GM21619 (cell line): ENCODE results near the gene SSBP3.

Experiments used
- ATAC-seq: cut with Tn5 transposase; IDR thresholded peaks from one replicate; pipeline ENCODE4 v1.9.1; 2021; ENCODE audit not compliant: unreplicated experiment

Gene SSBP3

DNA sequence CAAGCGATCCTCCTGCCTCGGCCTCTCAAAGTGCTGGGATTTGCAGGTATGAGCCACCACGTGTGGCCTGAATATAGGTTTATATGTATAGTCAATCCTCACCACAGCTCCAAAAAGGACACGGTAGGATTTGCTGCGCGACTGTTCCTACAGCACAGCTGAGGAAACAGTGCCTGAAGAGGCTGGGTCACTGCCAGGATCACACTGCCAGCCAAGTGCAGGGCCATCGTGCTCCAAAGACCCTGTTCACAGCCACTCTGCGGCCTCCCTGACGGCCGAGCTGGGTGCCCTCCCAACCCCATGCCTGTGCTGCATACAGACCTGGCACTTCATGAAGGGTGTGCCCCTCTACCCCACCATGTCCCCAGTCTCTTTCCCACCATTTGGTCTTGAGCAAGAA is 134.9 kb downstream of the SSBP3 start:
- no peak for ATAC-seq

DNA sequence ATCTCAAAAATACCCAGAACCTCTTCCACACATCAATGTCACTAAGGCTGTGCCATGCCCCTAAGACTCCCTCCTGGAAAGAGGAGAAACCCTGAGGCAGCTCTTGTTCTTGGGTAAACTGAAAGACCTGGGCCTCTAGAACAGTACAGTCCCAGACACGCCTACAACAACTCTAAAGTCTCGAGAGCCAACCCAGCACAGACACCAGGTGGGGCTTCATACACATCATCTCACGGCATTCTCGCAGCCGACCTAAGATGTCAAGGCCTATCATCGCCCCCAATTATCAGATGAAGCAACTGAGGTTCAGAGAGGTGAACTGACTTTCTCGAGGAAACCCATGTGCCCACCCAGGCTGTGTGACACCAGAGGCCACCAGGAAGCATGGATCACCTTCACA is 135.7 kb downstream of the SSBP3 start:
- no peak for ATAC-seq

DNA sequence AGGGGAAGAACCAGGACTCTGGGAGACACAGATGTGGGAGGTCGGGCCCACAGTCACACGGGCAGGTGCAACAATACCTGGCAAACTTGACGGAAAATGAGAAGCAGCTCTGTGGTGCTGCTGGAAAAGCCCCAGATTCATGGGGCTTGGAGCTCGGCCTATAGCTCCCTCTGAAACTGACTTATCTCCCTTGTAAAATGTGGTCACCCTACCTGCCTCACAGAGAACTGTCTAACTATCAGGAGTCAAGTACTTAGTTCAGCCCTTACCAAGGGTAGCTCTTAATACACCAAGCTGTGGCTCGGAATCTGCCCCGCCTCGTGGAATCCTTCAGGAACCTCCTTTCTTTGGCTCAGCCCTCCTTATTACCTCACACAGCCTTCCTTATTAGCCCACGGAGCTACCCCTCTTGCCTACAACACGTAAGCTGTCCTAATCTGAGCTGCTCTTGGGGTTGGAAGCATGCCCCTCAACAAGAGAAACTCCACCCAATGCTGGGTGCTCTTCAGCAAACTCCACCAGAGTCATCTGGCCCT is 137.4 kb downstream of the SSBP3 start:
- no peak for ATAC-seq

DNA sequence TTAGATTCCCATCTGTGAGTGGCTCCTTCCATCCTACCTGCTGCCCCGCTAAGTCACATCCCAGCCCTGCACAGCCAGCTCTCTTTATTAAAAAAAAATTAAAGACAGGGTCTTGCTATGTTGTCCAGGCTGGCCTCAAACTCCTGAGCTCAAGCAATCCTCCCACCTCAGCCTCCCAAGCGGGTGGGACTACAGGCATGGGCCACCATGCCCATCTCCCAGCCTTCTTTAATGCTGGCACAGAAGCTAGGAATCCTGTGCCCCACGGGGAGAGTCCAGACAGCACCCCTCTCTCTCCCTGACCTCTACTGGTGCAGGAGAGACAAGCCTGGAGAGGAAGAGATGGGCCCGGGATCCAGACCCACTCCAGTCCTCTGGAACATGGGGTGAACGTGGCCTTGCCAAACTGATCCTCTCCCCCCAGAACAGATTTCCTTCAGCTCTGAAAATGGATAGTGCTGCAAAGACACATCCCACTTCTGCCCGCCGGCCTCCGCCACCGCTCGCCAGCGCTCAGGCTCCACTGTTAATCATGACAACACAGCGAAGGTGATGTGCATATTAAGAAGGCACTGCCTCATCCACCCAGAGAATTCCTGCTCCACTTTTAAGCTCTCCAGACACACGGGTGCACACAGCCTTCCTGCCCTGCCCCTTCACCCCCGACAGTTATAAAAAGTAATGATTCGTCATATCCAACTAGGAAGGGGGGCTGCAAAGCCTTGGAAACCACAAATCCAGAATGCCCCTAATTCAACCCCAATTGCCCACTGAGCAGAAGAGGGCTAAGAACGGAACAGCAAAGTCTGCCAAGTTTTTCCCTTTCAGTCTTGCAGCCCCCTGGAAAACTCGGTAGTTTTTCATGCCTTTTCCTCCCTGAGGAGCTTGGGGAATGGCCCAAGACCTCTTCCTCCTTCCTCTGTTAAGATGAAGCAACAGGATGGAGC is 138.1 kb downstream of the SSBP3 start:
- ATAC-seq = no peak

DNA sequence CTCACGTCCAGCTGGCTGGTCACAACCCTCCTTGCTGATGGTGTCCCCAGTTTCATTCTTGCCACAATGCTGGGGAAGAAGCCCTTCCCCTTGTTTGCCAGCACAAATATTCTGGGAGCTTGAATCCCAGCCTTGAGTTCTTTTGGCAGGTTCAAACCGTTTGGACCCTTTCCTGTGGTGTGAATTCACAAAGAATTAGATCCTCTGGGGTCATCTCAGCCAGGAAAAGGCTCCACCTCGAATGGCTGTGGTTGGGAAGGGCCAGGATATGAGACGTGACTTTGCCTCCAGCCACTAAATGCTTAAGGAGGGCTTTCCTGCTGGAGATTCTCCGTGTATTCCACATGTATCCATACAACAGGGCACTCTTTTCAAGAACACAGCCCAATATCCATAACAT is 139.3 kb downstream of the SSBP3 start:
- no peak for ATAC-seq

DNA sequence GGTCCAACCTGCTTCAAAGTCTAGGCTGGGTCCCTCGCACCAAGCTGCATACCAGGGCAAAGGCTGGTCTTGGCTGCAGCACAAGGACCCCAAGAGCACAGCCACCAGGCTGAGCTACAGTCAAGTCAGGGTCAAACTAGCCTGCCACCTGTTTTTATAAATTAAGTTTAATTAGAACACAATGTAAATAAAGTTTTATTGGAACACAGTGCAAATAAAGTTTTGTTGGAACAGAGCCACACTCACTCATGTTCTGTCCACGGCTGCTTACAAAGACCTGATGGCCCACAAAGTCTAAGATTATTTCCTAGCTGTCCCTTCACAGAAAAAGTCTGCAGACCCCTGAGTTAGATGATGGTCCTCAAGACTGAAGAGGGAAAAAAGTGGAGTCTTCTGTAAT is 140.0 kb downstream of the SSBP3 start:
- no peak for ATAC-seq

DNA sequence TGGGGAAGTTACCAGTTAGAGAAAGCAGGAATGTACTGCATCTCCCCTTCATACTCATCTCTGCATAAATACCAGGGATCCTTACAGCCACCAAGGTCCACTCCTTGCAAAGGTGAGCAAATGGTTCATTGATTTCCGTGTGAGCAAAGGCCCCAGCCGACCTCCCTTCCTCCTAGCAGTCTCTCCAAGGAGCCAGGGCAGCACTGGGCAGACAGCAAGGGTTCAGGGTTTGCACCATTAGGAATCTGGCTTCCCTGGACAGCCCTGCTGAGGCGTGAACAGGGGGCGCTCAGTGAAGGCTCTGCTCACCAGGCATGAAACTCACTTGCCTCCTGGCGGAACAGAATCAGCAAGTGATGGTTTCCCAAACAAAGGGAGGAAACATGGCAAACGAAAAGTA is 140.5 kb downstream of the SSBP3 start:
- ATAC-seq = no peak

DNA sequence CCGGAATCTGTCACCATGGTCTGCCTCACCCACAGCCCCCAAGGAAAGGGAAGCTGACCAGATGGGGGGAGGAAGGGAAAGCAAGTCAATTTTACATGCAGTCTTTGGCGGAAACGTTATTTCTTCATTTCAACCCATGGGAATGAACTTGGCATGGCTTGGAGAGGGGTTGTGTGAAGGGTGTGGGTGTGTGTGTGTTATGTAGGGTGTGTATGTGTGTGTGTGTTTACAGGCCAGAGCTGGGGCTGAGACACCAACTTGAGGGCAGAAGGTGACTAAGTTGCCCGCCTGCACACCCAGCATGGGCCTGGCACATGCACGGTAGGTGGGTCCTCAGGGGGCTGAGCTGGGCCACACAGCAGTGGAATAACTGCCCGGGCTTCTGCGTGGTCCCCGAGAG is 141.1 kb downstream of the SSBP3 start:
- no peak for ATAC-seq

DNA sequence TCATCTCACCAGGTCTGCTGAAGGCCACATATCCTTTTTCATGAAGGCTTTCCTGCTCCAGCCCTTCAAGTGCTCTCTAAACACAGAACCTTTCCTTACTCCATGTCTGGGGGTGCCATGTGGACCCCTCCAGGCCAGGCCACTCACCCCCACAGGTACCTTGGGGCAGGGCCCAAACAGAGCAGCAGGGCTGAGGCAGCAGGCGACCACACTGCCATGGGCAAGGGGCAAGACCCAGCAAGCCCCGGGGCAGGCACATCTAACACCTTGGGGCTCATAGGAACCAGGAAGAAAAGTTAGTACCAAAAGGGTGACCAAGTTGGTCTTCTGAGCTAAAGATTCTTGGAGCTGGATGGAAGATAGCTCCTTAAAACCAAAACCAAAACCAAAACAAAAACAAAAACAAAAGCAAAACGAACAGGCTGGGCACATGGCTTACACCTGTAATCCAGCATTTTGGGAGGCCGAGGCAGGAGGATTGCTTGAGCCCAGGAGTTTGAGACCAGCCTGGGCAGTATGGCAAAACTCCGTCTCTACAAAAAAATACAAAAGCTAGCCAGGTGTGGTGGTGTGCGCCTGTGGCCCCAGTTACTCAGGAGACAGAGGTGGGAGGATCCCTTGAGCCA is 142.5 kb downstream of the SSBP3 start:
- no peak for ATAC-seq

DNA sequence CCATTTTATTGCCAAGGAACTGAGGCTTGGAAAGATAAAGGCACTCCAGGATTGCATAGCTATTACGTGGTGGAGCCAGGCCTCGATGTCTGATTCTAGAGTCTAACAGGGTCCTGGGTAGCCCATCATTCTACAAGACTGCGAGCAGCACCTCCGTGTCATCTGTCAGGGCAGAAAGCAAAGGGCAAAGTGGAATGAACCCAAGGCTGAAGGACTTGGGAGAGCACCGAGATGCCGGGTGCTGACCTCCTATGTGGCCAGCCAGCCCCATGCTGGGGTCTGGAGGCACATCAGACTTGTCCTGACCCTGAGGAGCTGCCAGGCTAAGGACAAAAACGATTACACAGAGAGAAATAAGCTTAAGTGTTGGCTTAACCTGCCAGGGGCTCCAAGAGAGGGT is 143.9 kb downstream of the SSBP3 start:
- no peak for ATAC-seq

DNA sequence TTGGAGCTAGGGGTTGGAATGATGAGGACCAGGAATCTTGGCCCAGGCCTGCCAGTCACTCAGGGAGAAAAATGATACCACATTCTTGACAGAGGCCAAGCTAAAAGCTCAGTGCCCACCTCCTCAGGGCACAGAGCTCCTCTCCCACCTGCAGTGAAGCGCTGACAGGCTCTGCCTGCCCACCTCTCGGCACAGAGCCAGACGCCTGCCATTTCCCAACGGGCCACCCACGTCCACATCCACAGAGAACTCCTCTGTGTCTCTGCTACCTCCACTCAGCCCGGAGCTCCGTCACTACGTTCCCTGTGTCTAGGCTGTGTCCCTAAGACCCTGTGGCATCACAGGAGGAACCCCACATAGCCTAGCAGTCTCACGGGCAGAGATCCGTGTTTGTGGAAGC is 145.4 kb downstream of the SSBP3 start:
- ATAC-seq = no peak

DNA sequence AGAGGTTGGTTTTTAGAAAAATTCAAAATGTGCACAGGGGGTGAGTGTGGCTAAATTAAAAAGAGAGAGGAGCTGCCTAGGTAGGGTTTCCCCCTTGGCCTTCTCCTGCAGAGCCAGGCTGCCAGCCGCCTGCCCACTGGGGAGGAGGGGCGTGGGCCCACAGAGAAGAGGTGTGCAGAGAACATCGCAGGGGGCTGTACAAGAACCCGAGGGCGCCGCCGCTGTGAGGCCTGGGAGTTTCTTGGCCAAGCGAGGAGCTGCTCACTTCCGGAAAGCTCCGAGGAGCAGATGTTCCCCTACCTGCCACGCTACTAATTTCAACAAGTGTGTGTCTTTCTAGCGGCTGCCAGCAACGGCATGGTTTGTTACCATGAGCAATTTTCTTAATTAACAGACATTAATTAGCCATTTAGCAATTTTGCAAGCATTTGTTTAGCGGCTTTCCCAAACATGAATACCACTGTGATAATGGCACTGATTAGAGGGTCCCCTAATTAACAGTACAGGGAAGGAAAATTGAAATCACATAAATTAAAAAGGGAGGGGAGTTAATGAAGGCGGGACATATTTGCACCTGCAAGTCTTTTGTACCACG is 146.6 kb downstream of the SSBP3 start:
- no peak for ATAC-seq

DNA sequence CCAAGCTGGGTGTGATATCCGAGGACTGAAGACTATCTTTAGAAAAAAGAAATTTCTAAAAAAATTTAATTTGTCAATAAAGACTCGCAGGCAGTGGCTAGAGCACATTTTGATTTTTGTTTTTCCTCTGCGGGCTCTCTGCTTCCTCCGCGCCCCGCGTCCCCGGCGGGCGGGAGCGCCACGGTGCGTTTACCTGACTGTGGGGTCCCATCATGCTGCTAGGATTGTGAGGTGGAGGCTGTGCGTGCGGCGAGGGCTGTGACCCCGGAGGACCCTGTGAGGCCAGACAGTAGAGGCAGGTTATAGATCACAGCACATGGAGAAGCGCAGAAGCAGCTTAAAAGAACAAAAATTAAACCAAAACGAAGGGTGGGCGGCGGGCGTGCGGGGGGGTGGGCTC is 148.3 kb downstream of the SSBP3 start:
- no peak for ATAC-seq

DNA sequence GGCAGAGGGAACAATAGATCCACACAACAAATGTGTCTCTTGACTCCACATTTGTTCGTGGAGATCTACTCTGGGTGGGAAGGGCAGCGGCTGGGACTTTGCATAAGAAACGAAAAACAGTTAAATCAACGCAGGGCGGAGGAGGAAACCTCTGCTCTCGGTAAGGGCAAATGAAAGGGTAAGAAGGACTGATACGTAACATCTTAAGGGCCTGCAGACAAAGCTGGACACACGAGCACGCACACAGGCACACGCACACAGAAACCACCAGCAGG is 148.9 kb downstream of the SSBP3 start:
- ATAC-seq = no peak

DNA sequence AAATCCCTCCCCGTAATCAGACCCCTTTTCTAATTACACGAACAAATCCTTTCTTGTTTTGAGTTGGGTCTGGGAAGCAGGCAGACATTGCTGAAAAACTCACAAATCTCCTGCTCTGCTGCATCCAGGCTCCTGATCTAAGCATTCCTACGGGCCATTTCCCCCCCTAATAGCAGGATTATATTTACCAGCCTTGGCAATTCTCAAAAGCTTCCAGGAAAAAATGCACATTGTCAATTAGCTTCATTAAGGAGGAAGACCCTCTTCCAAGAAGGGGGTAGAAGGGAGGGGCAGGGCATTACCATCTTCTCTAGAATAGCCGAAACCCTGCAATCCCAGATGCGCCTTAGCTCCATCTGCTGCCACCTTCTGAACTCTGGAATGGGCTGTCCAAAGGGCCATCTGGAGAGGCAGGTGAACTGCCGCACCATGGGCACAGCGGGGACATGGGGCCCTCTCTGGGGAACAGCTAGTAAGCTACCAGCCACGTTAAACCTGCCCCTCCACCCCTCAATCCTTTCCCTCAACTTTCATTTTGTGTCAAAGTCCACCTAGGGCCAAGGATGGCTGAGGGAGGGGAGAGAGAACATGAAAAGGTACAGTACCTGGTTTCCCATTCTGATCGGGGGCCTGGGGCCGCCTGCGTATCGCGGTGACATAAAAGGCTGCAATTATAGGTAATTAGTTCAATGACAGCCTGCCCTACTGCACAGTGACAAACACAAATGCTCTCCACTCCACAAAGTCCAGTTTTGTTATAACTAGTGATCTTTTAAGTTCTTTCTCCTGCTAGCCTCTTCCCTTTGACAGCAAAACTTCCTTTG is 149.5 kb downstream of the SSBP3 start:
- ATAC-seq = no peak

DNA sequence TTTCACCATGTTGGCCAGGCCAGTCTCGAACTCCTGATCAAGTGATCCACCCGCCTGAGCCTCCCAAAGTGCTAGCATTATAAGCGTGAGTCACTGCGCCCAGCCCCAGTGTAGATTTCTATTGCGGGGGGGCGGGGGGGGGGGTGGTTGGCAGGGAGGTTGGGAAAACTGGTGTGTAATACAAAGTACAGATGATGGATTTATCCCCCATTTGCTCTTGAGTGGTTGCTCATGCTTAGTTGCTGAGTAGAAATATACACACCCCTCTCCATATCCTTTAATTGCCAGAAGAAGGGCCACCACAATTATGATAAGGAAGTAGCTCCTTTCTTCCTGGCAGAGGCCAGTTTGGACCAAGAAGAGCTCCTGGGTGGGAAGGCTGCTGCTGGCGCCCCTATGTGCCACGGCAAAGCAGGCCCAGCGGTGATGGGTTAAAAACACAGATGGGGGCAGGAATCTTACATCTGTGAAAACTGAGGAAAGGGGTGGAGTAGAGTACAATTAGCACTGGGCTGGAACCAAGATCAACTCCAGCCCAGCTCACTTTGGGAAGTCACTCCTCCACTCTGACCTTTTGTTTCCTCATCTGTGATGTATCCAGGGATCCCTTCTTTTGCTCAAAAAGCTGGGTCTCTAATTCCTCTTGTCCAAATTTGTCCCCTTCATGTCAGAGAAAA is 151.0 kb downstream of the SSBP3 start:
- no peak for ATAC-seq

DNA sequence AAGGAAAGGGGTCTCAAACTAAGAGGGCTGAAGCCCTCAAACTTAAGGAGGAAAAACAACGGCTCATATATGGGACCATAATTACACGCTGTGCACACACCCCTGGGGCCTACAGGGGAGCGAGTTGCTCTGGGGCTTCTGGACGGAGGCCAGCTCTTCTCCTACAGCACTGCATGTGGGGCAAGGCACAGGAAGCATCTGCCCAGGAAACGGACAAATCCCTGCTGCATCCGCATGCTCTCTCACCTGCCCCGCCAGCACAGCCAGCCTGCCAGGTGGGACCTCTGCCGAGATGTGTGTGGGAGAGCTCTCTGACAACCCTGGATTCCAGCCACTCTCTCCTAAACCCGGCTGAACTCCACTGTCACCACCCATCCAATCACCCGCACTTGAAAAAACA is 152.1 kb downstream of the SSBP3 start:
- ATAC-seq = no peak

DNA sequence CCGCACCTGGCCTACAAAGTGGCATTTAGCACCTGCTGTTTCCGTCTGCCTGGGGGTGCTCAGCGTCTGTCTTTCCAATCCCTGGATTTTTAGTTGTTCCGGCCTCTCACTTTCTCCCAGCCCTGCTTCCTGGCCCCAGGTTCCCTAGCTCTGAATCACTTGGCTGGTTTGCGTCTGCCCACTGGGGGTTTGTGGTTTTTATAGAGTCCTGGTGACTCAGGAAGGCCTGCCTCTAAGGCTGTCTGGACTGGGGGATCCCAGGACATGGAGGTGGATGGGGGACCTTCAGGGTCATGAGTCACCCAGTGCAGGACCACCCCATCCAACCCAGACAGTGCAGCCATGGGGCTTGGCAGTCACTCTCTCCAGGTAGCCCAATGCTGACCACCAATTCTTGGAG is 152.7 kb downstream of the SSBP3 start:
- no peak for ATAC-seq

DNA sequence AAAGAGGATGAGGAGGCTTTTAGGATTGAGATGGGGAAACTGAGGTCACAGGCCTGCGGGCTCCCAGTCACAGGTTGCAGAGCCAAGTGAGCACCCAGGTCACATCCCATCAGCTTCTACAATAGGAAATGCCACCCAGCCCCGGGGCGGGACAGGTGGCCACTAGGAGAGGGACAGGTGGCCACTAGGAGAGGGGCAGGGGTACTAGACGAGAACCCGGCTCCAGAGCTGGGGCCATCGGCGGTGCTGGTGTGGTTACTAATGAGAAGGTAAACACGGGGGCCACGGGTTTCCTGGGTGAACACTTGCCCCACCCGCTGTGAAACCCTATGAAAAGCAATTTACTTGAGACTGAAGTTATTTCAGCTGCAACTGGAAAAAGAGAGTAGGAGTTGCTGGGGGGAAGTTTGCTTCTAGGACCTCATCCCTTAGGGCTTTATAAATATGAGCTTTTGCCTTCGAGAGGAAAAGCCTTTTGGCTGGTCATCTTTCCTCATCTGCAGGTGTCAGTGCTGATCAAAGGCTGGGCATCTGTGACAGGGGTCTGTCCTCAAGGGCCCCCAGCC is 153.7 kb downstream of the SSBP3 start:
- ATAC-seq = no peak

DNA sequence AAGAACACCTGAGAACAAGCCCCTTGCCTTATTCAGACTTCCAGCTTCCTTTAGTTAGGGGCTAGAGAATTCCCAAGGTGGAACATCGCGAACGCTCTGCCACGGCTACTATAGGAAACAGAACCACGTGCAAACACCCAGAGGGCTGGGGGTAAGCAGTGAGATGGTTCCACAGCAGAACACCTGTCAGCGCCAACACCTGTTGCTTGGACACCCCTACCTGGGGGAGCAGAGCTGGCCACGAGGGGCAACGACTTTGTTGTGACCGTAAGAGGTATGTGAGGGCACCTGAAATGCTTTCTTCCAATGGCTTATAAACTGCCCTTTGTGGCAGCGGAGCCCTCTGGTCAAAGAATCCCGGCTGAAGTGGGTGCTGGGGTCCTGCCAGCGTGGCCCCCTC is 155.5 kb downstream of the SSBP3 start:
- ATAC-seq = no peak
